HG03045 (cell line): ENCODE data around the gene KCNIP3.
"Not testable (repeated sequence)": the region's sequence is repeated elsewhere in the genome, so short reads cannot be mapped to it uniquely, and the experiment has no call there.

Source experiments
- ATAC-seq: cut with Tn5 transposase; IDR thresholded peaks from one replicate; pipeline ENCODE4 v1.9.1; 2021; ENCODE audit warnings: mild to moderate bottlenecking, moderate library complexity; ENCODE audit not compliant: unreplicated experiment

KCNIP3 gene

DNA sequence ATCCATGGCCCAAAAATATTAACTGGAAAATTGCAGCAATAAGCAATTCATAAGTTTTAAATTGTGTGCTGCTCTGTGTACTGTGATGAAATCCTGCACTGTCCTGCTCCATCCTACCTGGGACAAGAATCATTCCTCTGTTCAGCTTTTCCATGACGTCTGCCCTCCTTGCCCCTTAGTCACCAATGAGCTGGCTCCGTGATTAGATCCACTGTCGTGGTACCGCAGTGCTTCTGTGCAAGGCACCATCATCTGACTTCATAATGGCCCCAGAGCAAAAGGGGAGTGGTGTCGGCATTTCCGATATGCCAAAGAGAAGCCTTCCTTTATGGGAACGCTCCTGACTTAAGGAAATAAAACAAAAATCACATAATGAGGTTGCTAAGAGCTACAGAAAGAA lies 101.9 kb downstream of the KCNIP3 start:
- ATAC-seq = no peak

DNA sequence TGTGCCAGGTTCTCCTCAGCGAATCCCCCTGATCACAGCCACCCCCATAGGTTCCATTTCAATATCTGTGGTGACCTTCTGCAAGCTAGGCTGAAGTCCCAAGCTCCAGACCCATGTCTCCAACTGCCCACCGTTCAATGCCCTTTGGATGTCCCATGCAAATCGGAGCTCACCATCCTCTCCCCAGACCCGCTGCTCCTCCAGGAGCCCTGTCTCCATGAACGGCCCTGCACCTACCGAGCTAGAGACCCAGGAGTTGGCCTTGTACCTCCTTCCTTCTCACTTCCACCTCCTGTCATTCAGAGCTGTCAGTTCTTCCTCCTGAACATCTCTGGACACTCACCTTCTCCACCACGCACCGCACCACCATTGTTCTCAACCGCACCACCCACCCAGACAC lies 104.3 kb downstream of the KCNIP3 start:
- no peak for ATAC-seq

DNA sequence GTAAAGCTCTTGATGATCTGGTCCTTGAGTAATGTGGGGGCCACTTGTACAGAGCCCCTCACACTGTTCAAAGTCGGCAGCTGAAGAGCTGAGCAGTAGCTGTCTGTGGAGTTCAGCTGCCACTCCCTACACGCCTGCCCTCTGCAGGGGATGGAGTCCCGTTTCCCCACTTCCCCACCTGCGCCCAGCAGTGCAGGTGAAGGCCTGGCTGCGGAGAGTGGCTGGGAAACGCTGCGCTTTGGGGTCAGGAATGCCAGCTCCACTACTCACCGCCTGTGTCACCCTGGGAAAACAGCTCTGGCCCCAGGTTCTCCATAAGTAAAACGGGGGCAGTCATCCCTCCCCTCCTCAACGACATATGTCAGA lies 104.8 kb downstream of the KCNIP3 start:
- ATAC-seq = peak; percentile 13

DNA sequence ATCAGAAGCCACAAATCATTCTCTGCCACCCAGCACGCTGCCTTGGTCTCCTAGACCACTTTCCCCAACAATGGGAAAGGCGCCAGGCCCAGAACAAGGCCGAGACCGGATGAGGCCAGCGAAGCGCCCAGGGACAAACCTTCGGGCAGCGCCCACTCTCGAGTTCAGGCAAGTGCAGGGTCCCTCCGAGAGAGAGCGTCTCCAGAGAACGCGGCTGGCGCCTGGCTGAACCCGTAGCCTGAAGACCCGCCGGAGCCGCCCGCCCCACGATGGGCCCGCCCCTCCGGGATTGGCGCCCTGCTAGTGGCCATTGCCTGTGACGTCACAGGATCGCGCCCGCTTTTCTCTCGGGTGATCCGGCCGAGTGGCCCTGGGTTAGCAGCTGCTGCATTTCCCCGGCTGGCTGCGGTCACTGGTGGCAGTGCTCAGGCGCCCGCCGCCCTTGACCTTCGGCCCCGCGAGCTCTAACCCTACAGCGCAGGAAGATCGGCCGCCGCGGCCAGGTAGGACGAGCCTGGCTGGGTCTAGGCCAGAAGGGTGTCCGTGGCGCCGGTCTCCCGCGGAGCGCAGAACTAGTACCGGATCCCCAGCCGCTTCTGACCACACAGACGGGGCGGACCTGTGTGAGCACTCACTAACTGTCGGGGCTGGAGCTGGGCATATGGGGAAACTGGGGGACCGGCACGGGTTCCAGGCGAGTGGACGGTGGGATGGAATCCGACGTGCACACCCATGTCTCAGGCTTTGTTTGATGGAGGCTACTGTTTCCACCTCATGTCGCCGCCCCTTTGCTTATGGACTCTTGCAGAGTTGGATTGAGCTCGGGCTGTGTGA lies 105.4 kb downstream of the KCNIP3 start, which contains the start of gene FAHD2A:
Gene FAHD2A, plus strand, starts transcription at position 339 of the 834 bp plus-strand sequence. CDS start 2,851 bp downstream, outside the sequence.
- ATAC-seq = peak; percentile 97

DNA sequence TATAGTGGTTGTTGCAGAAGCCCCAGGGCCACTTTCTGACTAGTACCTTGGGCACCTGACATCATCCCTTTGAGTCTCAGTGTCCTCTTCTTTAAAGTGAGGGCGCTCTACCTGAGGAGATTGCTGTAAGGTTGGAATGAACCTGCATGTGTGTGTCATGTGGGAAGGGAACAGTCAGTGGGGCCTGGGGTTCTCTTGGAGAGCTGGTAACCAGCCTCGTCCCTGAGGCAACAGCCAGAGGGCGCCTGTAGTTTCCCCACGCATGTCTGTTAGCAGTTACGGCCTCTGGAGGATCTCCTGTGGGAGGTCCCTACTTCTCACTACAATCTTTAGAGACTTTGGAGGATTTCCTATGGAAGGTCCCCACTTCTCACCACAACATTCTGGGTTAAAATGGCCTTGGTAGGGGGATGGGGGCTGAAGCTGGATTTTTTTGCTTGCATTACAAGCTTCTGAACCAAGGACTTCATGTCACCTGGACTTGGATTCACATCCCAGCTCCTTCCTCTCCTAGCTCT lies 106.1 kb downstream of the KCNIP3 start:
- peak; percentile 37 for ATAC-seq

DNA sequence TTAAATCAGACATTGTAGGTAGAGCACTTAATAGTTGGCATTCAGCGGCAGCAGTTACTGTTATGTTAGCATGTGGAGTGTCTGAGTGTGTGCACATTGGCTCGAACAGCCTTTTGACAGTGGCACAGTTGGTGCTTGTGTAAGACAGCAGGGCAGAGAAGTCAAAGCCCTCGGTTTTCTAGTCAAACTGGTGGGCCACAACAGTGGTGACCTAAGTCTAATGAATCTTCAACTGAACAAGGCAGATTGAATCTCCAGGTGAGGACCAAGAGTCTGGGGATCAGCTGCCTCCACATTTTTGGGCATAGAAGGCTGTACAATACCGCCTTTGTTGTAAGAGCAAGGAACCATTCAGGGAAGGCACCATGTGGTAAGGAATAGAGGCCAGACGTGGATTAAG lies 106.7 kb downstream of the KCNIP3 start:
- ATAC-seq = not testable (repeated sequence)

DNA sequence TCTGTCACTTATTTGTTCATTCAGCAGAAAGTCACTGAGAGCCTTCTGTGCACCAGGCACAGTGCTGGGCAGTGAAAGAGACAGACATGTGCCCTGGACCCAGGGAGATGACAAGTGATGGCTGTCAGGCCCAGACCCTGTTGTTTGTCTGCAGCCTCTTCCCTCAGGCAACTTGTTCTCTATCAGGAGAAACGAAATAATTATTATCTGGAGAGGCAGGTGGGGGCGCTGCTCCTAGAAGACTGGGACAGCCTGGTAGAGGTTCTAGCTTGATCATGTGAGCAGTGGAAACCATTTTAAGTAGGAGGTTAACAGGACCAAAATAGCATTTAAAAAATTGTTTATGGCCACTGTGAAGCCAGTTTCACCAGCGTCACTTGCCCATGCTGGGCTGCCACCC lies 107.5 kb downstream of the KCNIP3 start:
- ATAC-seq = not testable (repeated sequence)

DNA sequence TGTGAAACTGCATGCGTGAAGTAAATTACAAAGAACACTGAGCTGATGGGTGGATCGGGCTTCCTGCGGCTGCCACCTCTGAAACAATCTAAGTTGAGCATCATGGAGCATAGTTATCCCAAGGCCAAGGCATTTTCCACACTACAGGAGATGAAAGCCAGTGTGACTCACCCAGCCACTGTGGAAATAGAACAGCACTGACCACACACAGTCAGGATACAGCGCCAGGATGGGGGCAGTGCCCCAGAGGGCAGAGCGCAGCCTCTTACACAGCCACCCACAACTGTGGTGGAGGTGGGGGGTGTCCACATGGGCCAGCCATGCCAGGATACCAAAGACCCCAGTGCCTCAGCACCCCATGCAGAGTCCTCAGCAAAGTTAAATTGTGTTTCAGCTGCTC lies 114.1 kb downstream of the KCNIP3 start:
- ATAC-seq = not testable (repeated sequence)

DNA sequence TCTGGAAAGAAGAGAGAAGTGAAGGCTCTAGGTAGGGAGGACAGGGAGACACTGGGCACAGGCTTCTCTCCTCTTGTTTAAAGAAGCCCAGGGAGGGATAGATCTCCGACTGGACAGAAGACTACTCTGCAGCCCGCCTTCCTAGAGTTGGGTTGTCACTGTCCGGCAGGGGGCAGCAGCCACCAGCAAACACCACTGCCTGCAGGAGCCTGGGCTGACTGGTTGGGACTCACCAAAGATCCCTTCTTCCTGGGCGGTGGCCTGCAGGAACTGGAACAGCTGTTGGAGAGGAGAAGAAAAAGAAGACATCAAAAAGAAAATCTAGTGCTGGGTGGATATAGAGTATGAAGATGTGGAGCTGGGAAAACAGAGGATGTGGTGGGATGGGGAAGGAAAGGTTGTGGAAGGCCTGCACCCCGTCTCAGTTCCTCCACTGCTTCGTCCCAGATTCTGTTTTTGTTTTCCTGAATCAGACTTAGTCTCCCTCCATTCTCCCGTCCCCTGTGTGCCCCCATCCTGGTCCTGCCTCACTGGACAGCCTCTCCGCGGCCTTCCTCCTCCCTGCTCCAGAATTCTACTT lies 117.0 kb downstream of the KCNIP3 start:
- peak; percentile 73 for ATAC-seq

DNA sequence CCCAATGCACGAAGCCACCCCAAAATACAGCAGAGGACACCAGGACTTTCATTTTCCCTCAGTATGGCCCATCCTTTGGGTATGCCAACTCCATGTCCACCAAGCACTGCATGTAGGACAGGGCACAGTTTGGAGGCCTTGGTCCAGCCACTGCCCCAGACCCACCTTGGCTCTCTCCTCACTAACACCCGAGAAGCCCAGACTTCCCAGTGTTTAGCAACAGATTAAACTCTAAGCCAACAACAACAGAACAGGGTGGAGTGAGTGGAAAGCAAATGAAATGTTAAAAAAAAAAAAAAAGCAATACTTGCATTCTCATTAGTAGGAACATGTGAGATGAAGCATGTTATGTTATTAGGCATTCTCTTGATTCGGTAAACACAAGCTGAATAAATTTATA lies 118.0 kb downstream of the KCNIP3 start:
- ATAC-seq = not testable (repeated sequence)

DNA sequence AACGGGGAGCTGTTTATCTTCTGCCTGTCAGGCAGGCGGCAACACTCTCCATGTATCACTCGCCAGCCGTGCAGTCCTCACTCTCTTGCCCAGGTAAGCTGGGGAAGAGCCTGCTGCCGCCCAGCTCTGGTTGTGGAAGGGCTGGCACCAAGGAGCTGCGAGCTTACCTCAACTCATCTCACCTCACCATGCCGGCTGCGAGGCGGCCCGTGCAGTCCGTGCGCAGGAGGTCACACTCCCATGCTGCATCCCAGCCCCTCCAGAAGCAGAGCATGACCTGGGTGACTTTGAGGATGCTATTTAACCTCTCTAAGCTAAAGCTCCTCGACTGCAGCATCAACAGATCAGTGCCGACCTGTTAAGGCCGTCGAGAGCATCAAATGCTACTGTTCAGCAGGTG lies 118.4 kb downstream of the KCNIP3 start:
- ATAC-seq = not testable (repeated sequence)

DNA sequence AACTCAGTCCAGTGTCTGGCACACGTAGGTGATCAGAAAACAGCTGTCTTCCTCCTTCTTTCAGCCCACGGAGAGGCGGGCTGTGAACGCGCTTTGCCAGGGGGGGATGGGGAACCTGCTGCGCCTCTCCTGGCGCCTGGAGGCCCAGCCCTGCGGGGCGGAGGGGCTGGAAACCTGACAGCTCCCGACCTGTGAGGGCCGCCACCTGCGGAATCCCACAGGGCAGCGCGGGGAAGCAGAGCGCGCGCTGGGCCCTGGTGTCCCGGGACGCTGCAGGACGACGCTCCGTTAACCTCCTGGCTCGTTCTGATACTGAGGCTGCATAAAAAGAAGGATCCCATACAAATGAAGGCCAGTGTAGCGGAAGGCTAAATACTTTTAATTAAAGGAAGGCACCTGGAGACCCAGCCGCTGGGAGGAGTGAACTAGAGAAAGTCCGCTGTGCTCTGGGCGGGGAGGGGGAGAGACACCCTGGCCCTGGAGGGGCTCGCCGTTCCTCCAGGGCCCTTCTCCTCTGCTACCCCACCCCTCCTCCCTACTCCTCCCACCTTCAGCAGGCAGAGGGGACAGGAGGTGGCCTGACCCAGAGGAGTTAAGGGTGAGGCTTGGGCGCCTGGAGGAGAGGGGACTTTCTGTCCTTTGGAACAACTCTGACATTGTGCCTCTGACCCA lies 130.2 kb downstream of the KCNIP3 start:
- ATAC-seq = not testable (repeated sequence)

DNA sequence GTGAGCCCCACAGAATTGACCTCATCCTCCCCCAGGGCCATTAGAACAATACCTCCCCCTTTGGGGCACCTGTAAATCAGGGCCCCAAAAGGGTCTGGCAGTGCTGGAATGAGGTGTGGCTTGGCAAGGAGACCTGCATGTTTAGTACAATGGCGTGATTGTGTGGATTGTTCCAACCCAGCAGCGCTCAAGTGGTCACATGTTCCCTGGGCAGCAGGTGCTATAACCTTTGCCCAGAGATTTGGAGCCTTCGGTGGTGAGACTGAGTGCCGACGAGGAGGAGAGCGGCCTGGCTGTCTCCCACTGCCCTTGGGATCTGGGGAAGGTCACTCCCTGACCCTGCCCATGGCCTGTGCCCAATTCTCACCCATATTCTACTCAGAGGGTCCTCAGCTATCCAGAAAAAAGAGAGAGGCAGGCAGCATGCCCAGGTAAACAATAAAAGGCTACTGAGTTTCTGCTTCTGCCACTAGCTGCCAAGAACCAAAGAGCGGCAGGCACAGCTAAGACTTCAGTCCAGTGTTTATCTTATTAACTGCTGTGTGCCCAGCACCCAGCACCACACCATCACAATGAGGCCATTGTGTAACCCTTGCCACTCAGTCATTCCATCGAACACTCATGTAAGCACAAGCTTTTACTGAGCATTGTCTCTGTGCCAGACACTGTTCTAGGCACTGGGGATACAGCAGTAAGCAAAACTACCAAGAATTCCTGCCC lies 132.8 kb downstream of the KCNIP3 start:
- not testable (repeated sequence) for ATAC-seq

DNA sequence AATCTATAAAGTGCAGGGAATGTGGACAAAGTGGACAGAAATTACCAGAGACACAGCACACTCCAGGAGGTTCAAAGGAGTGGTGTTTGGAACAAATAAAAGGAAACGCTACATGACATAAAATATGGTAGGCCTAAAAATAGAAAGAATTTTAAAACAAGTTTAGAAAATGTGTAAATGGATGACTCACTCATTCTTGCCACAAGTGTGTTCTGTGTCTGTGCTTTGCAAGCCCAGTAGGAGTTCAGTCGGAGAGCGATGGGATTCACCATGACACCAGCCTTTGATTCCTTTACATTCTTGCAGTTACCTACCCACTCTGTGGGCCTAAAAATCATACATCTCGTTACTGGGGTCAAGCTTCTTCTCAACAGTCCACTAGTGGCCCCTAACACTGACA lies 136.2 kb downstream of the KCNIP3 start:
- ATAC-seq = not testable (repeated sequence)

DNA sequence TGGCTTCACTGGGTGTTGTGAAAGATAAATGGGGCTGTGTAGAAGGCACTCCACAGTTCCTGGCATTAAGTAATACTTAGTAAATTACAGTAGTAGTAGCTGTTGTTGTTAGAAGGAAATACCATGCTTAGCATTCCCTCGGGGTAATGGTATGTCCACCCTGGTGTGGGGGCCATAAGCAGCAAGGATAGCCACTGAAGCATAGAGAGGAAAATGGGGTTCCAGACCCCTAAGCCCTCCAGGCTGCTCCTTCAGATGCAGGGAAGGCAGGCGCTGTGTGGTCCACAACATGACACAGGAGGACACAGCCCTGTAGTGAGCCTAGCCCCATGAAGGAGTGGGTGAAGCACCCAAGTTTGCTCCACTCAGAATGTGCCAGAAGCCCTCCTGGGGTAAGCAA lies 136.8 kb downstream of the KCNIP3 start:
- not testable (repeated sequence) for ATAC-seq

DNA sequence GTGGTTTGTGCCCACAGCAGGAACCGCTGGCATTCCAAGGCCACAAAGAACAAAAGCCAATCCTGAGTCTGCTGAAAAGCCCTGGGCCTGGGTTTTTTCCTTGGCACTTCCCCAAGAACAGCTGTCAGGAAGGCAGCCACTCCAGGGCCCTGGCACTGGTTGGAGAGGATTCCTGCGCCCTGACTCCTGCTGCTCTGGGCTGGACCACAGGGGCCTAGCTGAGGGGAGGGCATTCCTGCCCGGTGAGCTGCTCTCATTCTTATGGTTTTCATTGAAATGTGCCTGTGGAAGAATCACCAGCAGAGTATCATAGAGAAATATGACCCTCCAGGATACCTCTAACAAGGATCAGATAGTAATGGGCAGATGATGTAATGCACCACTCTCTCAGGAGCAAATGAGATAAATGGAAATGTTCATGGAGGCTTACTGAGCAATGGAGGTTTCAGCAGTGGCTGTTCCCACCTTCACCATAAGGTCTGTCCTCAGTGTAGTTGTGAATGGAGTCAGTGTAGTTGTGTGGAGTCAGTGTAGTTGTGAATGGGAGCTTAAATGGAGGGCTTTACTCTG lies 137.4 kb downstream of the KCNIP3 start:
- ATAC-seq = not testable (repeated sequence)

DNA sequence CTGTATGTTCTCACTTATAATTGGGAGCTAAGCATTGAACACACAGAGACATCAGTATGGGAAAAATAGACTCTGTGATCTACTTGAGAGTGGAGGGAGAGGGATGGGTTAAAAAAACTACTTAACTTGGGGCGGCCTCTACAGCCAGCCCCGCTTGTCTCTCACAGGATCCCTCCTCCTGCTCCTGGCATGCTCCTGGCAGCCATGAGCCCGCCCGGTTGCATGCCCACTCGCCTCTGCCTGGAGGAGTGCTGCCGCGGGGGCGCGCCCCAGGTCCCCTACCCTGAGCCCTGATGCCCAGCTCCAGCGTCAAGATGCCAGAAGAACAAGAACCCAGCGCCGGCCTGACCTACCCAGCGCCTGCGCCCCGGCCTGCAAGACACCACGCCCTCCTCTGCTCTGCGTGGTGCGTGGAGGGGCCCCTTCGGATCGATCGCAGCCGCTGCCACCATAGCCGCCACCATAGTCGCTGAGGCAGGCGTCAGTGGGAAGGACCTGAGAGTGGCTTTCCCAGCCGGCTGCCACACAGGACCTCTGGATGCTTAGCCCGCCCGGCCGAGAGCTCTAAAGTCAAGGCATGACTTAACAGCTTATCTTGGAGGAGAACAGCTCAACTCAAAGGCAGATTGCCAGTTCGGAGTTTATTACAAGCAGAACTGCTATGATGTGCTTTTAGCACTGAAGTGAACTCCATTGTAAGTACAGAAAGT lies 138.2 kb downstream of the KCNIP3 start:
- not testable (repeated sequence) for ATAC-seq
